HL-60/S4 treated with phorbol 12-myristate 13-acetate at 8.2 ng/mL for 4 days and 3 days (cell line): ENCODE data around the gene AGAP1.
"Not testable (repeated sequence)": the region's sequence is repeated elsewhere in the genome, so short reads cannot be mapped to it uniquely, and the experiment has no call there.

Experiments
- in situ Hi-C: fragments of 300-500 bp; cut with MboI; formaldehyde crosslinking; loops from 2 replicates; pipeline ENCODE4 v1.15.0; 2022; ENCODE audit warnings: low sequenced_read_pairs

AGAP1 gene

DNA sequence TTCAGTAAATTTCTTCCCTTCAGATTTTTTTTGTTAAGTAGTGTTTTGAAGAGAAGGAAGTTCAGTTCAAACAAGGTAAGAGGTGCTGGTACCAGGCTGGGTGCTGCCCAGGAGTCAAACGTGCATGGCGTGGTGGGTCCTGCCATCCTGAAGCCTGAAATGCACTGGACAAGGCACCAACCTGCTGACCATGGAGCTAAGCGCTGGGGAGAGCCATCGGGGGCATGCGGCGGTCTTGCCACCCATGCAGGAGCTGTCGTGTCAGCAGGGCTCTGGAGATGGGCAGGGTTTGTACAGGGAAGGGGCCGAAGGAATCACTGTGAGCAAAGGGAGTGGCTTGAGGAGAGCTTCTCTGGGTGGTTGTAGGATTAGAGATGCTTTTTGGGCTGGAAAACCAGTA, 547.8 kb downstream of the AGAP1 start:
- in situ Hi-C loops = no loop called here

DNA sequence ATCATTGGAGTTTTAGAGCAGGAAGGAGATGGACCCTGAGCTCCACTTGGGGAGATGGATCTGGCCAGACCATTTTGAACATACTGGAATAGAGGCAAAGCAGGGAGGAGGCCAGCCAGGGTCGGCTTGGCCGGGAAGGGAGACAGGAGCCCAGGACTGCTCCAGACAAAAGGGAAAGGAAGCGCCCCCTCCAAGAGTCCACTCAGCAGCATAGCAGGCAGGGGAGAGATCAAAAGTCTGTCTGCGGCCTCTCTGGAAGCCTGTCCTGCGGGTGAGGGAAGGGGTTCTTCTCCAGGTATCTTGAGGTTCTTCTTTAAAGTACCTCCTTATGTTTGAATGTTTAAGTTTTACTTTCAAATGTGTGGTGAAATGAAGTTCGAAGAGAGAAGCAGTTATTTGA, 548.2 kb downstream of the AGAP1 start:
- in situ Hi-C loops = no loop called here

DNA sequence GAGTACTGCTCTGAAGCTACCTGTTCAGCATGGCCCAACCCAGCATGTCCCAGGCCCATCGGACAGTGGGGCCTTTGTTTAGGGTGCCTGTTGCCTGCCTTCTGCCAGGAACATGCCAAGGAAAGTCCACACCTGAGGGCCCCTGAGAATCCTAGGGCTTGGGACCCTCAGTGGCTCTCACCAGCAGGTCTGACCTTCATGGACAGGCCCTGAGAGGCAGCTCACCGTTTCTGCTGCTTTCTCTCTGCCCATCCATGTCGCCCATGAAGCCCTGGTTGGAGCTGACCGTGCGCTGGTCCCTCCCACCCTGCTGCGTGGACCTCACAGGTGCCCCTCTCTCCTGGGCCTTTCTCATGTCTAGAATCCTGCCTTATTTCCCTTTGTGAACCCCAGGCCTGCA, 550.3 kb downstream of the AGAP1 start:
- in situ Hi-C loops = no loop called here

DNA sequence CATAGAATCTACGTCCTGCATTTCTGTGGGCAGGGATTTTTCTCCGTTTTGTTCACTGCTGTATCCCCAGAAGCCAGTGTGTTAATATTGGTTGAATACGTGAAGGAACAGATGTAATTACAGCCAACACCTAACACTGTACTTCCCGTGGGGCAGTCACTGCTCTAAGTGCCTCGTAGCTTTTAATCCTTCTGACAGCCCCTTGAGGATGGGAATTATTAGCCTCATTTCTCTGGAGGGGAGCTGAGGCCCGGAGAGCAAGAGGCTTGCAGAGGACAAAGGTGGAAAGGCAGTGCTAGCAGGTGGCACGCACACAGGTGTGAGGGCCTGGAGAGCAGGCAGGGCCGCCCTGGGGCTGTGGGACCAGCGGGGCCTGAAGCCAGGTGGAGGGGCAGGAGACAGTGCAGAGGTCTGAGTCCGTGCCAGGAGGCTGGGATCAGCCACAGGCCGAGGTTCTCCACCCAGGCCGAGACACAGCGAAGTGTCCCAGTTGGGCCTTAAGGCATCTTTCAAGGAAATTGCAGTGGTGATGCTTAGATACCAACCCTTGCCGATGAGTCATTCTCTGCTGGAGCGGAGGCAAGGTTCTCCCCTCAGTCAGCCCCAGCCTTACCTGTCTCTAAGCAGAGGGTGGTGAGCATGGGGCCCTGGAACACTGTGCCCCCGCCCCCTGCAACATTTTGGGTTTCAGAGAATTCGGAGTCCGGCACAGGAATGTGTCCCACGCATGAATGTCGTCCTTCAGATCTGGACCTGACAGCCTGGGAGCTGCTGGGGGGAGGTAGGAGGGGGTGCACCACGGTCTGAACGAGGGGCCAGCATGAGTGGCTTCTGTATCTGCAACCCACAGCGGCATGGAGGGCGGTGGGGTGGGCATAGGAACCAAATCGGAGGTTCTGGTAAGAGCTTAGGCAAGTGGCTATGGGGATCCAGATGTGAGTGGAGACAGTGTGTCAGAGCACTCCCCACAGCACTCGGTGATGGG, 551.7 kb downstream of the AGAP1 start:
- in situ Hi-C loops = no loop called here

DNA sequence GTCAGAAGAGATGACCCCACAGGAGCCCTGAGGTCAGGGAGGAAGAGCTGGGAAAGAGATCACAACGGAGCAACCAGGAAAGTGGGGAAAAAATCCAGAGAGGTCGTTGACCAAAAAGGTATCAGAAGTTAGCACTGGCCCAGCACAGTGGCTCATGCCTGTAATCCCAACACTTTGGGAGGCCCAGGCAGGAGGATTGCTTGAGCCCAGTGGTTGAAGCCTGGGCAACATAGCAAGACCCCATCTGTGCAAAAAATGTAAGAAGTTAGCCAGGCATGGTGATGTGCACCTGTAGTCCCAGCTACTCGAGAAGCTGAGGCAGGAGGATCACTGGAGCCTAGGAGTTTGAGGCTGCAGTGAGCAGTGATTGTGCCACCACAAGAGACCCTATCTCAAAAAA, 552.9 kb downstream of the AGAP1 start:
- in situ Hi-C loops = no loop called here

DNA sequence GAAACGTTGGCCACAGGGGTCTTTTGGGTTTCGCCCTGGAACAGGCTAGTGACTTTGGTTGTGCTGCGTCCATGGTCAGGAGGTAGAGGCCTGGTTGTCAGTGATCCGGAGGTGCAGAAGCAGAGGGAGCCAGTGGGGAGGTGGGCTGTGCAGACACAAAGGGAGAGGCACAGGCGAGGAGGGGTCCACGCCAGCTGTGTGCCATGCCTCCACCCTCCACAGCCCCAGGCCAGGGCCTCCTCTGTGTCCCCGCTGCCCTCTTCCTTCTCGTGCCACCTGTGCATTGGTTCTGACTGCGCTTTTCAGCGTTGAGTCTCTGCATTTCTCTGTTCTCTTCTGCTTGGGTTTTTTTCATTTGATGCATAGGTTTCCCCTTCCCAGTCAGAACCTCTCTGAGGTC, 553.3 kb downstream of the AGAP1 start:
- in situ Hi-C loops = no loop called here

DNA sequence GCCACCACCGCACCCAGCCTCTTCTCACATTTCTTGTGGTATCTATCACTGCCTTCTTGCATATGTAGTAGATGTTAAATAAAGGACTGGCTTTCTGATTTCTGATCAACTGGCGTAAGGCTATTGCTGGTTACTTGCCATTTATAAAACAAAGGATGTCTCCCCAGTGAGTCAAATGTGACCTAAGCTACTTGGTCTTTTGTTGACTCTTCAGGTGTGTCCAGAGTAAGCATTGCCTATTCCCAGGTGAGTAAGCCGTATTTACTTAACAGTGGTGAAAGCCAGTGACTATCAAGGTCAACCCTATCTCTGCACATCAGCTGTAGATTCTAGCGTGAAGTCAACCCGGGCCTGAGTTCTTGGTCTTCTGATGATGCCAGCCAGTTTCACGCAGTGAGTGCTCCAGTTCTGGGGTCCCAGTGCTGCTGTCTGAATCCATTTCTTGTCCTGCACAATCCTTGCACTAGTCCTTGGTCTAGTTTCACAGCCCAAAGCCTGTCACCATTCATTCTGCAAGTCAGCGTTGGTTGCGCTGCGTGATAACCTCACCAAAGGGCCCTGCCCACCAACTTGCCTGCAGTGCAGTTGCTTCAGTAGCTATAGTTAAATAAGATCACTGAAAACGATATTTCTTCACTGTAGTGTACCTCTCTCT, 554.2 kb downstream of the AGAP1 start:
- in situ Hi-C loops = no loop called here

DNA sequence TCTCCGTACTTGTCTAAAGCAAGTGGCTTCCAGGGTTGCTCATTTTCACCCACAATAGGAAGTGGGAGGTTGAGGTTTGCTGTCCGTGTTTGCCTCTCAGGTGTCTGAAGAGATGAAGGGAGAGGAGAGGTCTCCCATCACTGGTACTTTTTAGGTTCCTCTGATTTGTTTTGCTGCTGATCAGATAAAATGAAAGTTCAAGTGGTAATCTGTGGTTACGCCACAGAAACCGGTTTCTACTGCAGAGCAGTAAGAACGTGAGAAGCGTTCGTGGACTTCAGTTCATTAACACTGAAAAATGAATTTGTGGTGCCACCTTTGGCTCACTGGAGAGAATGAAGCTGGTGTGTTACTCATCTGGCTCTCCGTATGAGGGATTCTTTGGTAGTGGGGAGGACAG, 556.1 kb downstream of the AGAP1 start:
- in situ Hi-C loops = no loop called here

DNA sequence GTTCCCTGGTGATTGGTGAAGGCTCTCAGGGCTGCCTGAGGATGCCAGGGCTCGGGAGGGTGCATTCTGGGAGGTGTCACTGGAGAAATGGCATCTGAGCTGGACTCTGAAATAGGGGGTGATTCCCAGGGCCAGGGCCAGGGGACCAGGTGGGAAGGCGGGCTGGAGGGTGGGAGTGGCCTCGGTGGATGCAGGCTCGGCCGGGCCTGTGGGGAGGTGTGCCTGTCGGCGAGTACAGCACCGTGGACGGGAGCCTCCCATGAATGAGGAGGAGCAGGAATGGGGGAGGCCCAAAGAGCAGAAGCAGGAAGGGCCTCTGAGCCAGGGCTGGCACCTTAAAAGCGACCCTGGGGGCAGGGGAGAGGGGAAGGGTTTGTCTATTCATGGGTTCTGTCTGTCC, 557.5 kb downstream of the AGAP1 start:
- in situ Hi-C loops = no loop called here

DNA sequence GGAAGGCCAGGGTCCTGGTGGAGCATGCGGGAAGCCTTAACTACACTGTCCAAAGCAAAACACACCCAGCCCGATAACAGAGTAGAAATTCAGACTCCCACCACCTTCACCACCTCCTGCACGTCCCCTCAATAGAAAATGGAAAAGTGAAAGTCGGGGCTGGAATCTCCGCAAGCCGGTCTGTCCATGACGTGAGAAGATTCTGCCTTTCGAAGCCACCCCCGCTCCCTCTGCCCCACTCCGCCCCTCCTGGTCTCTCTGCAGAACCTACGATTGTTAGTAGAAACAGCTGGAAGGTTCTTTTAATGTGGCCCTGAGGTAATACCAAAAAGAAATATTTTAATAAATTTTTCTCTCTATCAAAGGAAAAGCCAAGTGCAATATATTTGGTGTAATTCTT, 558.0 kb downstream of the AGAP1 start:
- in situ Hi-C loops = no loop called here

DNA sequence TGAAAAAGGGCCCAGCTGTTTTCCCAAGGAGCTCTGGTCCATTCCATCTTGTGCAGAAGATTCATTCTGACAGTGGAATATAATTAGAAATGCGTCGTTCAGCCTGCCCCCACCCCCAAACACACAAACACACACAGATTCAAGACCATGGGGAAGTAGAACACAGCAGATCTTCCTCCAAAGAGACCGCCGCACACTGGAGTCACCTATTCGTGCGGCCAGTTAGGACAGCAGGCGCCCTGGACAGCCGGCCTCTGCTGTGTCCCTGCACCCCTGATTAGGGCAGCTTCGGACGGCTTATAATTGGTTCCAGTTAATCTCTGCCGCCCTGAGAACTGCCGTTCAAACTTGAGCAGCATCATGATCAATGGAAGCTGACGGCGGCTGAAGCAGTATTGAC, 558.4 kb downstream of the AGAP1 start:
- in situ Hi-C loops = no loop called here

DNA sequence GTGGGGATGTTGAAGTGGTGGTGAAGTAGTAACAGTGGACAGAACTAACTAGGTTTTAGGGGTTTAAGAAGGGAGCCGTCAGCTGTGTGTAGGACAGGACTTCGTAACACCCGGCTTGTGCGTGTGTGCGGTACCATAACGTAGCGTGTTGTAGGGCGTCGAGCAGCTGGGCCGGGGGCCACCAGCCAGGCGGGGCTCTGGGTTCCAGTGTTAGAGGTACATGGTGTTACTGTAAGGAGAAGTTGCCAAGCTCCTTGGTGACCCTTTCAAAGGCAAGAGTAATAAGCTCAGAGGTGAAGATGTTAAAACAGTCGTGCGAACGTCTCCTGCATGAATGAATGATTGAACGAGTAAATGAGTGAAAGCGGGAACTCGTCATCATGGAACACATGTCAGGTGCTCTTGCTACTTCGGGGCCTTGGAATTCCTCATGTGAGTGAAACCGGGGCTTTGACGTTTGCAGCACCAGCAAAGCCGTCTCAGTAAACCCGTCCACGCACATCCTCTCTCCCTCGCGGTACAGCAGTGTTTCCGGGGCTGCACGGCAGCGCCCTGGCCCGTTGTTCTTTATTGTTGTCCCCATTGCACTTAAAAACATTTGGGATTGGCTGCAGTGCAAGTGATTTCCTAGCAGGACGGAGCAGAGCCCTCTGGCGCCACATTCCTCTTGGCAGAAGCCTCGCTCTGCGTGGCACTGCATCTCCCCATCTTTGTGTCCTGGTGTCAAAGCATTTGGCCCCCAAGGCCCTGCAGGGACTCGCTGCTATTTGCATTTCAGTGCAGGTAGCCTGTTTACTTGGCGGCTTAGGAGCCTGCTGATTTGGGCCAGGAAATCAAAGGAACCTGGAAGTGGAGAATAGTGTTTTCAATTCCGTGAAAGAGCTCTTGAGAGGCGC, 559.3 kb downstream of the AGAP1 start:
- in situ Hi-C loops = no loop called here

DNA sequence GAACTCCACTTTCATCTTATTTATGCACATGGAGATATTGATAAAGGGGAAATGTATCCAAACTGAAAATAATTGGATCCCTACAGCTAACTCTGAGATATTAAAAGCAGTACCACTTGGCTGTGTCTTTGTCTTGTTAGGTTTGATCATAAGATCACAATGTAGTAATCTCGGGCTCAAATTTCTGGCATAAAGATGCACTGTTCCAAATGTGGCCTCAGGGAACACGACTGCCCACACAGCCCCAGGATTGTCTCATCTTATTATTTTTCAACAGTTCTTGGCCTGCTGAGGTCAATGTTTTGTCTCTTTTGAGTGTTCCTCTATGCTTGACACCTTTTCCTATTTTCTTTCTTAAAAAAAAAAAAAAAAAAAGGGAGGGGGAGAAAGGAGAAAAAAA, 560.3 kb downstream of the AGAP1 start:
- in situ Hi-C loops = no loop called here

DNA sequence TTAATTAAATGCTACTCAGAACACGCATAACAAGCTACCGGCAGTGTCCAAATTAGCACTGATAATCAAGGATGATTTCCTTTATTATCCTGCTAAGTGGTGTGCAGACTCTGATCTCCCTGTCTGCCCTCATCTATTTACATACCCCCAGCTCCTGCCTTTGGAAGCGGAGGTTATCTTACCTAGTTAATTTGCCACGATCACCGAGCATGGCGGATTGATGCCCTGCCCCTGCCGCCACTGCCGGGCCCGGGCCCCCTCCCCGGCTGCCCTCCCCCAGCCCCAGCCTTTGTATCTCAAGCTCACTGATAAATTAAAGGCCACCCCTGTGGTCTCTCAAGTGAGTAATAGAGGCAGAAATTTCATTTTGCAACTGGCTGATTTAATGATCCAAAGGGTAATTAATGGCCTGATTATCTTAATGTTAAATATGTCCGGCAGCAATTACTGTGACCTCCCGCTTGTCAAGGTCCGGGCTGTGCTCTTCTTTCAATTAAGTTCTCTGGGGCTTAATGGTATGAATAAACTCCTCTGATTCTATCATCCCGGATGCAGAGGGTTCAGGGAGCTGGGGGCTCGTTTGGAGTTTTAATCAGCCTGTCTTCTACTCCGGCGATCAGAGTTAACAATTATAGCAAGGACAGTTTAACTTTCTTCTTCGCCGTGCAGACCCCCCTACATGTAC, 560.9 kb downstream of the AGAP1 start:
- in situ Hi-C loops = no loop called here

DNA sequence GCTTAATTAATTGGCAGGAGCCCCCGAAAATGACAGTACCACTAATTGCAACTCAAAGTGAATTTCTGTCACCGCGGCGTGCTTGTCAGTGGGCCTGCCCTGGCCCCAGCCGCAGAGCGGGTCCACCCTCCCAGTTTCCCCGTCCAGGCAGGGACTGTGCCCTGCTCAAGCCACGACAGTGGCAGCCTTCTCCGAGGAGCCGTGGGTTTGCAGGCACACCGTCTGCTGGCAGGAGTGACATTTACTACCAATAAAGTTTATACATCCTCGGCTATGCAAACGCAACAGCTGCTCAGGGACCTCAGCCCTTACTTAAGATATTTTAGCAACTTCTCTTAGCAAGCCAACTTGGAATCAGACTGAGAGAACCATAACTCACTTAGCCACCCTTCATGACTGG, 561.6 kb downstream of the AGAP1 start:
- in situ Hi-C loops = no loop called here

DNA sequence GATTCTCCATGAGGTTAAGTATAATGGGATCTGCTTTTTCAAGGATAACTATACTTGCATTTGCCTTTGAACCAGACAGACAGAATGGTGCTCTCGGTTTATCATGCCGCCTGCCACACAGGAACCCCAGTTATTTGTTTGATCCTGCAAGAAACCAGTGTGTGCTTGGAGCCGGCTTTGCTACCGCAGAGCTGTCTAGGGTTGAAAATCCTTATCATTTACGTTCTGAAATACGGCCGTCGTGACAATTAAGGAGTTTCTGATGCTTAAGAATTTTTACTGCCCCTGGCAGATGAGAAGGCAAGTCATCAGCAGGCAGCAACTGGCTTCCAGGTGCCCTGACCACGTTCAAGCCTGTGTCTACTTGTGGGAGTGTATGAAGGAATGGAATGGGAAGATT, 562.3 kb downstream of the AGAP1 start:
- in situ Hi-C loops = no loop called here

DNA sequence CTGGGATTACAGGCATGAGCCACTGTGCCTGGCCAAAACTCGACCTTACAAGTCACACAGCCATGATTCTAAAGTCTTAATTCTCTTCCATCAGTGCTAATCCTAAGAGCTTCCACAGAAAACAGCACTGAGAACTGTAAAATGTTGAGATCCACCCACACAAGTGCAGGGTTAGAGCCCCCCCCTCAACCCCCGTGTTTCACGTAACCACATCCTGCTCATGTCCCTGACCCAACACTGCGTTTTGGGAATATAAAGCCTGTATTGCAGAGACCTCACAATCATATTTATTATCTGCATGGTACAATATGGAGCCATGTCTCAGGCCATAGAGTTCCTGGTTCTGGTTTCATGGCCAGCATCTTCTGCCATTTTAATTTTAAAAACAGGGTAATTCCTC, 563.5 kb downstream of the AGAP1 start:
- in situ Hi-C loops = no loop called here

DNA sequence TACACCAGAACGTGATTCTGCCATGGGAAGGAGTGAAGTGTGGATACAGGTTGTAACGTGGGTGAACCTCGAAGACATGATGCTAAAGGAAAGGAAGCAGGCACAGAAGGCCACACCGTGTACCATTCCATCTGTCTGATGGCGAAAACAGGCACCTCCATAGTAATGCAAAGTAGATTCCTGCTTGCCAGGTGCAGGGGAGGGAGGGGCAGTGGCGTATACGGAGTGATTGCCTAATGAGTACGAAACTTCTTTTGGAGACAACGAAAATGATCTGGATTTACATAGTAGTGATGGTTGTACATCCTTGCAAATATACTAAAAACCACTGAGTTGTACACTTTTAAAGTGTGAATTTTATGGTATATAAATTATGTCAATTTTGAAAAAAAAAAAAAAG, 567.7 kb downstream of the AGAP1 start:
- in situ Hi-C loops = no loop called here

DNA sequence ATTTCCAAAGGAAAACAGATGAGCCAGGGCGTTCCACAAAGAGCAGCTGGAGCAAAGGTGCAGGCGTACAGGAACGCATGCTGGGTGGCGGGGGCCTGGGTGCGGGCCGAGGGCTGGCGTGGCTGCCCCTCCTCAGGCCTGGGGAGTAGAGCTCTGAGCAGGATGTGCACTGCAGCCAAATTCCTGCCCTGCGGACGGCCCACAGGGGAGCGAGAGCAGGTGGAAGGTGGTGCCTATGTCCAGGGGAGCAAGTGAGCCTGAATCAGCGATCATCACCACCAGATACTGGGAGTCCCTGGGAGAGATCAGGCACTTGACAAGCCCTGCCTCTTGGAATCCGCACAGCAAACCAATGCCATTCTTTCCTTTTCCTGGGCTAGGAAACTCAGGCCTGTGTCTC, 568.1 kb downstream of the AGAP1 start:
- in situ Hi-C loops = no loop called here

DNA sequence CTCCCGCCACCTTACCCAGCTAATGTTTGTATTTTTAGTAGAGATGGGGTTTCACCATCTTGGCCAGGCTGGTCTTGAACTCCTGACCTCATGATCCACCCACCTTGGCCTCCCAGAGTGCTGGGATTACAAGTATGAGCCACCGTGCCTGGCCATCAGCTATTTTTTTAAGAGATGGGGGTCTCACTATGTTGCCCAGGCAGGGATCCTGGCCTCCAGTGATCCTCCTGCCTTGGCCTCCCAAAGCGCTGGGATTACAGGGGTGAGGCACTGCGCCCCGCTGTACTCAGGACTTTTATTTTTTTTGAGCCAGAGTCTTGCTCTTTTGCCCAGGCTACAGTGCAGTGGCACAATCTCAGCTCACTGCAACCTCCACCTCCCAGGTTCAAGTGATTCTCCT, 569.0 kb downstream of the AGAP1 start:
- in situ Hi-C loops = not testable (repeated sequence)

DNA sequence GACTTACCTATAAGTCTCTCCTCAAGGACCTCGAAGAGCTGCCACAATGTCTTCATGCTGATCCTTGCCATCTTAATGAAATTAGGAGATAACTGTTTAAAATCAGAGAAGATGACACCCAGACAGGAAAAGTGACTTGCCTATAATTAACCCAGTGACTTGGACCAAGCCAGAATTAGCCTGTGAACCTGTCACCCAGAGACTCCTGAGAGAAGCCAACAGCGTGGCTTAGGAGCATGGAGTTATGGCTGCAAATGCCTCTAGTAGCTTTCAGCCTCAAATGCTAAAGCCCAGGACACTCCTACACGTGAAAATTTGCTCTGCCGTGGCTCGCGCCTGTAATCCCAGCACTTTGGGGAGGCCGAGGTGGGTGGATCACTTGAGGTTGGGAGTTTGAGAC, 570.2 kb downstream of the AGAP1 start:
- in situ Hi-C loops = no loop called here
